ENCODE measurements around the gene HOOK2. TPM values are rescaled to one million over a fixed set of nuclear protein-coding genes. Genes with fewer than 3 reads are reported as not detected.

The HOOK2 gene
- total RNA-seq, 4 donors from 2014 or later: 13.5 to 24.1 (median 14.6) TPM

DNA sequence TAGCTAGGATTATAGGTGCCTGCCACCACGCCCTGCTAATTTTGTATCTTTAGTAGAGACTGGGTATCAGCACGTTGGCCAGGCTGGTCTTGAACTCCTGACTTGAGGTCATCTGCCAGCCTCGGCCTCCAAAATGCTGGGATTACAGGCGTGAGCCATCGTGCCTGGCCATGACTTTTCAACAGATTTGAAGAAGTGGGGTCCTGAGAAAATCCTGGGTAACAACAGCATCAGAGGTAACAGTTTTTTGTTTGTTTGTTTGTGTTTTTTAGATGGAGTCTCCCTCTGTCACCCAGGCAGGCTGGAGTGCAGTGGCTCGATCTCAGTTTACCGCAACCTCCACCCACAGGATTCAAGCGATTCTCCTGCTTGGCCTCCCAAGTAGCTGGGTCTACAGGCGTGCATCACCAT, 19.6 kb upstream of the HOOK2 start:
- Histone ChIP-seq H3K4me1 (peaks cover 0 to 51% (median 10%) of the 10 kb centered on the region in 3 donors), H3K27ac (peak overlapping the region in 3 of 4 donors; percentile 8 to 100 (median 98)), H3K27me3 (no peaks in the 10 kb centered on the region), H3K9me3 (no peaks in the 10 kb centered on the region), H3K36me3 (peaks cover 0 to 33% of the 10 kb centered on the region in 2 donors), H3K4me3 (no peak overlapping the region)
- WGBS, 2 donors (ENCODE audit: low coverage in 1 of 2): 84 to 91% methylated on average over 5 to 9 of the region's 9 CpGs
- no peak for ATAC-seq
- TF ChIP-seq, protein P1, sequence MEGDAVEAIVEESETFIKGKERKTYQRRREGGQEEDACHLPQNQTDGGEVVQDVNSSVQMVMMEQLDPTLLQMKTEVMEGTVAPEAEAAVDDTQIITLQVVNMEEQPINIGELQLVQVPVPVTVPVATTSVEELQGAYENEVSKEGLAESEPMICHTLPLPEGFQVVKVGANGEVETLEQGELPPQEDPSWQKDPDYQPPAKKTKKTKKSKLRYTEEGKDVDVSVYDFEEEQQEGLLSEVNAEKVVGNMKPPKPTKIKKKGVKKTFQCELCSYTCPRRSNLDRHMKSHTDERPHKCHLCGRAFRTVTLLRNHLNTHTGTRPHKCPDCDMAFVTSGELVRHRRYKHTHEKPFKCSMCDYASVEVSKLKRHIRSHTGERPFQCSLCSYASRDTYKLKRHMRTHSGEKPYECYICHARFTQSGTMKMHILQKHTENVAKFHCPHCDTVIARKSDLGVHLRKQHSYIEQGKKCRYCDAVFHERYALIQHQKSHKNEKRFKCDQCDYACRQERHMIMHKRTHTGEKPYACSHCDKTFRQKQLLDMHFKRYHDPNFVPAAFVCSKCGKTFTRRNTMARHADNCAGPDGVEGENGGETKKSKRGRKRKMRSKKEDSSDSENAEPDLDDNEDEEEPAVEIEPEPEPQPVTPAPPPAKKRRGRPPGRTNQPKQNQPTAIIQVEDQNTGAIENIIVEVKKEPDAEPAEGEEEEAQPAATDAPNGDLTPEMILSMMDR (IDR thresholded peaks at IDR 0.05): no peak
- no peak for TF ChIP-seq POLR2AphosphoS5 (IDR thresholded peaks at IDR 0.05)
- no peak for TF ChIP-seq POLR2A (IDR thresholded peaks at IDR 0.05)
- no peak for TF ChIP-seq EP300 (IDR thresholded peaks at IDR 0.05)

DNA sequence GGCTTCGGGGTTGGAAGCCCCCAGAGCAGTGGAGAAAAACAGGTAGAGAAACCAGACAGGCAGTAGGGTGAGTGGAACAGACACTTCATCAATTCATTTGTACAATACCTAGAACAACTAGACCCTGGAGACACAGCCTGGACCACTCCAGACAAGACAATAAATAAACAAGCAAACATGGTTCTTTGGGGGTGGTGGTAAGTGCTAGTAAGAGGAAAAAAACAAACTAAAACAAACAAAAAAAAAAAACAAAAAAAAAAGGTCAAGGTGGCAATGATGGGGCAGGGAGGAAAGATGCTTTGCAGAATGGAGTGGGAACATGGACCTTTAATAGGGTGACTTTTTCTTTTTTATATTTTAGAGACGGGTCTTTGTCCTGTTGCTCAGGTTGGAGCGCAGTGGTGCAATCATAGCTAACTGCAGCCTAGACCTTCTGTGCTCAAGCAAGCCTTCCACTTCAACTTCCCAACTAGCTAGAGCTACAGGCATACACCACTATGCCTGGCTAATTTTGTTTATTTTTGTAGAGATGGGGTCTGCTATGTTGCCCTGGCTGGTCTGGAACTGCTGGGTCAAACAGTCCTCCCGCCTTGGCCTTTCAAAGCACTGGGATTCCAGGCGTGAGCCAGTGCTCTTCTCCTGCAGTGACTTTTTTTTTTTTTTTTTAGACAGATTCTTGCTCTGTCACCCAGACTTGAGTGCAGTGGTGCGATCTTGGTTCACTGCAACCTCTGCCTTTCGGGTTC, 19.0 kb upstream of the HOOK2 start:
- H3K27ac ChIP-seq: peak overlapping the region; percentile 89 to 100 (median 98)
- H3K36me3 ChIP-seq: peaks cover 0 to 27% of the 10 kb centered on the region in 2 donors
- H3K4me3 ChIP-seq: peak overlapping the region; percentile 60 to 97
- no peaks in the 10 kb centered on the region for H3K27me3 ChIP-seq
- H3K9me3 ChIP-seq: no peaks in the 10 kb centered on the region
- peaks cover 0 to 48% (median 9%) of the 10 kb centered on the region in 3 donors for H3K4me1 ChIP-seq
- WGBS, 2 donors (ENCODE audit: low coverage in 1 of 2): 68 to 79% methylated on average over 2 to 4 of the region's 7 CpGs
- no peak for ATAC-seq
- no peak for TF ChIP-seq EP300 (IDR thresholded peaks at IDR 0.05)
- TF ChIP-seq, protein P1 (IDR thresholded peaks at IDR 0.05): peak in 1 of 4 experiments; percentile 1
- TF ChIP-seq POLR2A (IDR thresholded peaks at IDR 0.05): no peak
- TF ChIP-seq POLR2AphosphoS5 (IDR thresholded peaks at IDR 0.05): peak; percentile 9

DNA sequence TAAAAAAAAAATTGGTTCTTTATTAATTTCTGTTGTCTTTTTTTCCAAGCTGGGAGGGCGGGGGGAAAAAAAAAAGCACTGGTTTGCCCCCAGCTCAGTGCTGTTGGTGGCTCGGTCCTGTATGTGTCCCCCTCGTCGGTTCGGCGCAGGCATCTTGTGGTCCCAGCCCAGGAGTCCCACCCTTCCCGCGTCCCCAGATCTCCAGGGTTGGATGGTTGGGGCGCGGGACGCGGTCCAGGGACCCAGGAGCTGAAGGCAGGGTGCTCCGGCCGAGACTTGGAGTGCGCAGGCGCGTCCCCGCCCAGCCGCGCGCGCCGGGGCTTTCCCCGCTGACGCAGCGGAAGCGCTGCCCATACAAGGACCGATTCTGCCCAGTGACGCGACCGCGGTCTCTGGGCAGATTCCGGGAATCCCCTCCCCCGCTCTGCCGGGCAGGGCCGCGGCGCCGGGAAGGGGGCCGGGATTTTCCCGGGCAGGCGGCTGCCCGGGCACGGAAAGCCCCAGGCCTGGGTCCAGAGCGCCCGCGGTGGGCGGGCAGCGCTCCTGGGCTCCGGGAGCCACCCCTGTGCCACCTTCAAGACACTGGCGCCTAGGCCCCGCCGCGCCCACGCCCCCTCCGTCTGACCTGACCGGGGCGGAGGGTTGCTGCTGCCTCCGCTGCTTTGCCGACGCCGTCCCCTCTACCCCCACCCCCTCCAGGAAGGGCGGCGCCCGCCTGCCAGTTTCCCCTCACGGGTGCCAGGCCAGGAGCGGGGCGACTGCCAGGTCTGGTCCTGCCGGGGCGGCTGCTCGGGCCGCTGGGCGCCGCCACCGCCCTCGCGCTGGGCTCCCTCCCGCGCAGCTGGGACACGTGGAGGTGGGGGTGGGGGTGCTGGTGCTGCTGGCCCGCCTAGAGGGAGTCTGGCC, 18.2 kb upstream of the HOOK2 start:
- Histone ChIP-seq H3K4me1 (peaks cover 0 to 56% (median 15%) of the 10 kb centered on the region in 3 donors), H3K9me3 (no peaks in the 10 kb centered on the region), H3K27me3 (no peaks in the 10 kb centered on the region), H3K36me3 (peaks cover 0 to 18% of the 10 kb centered on the region in 2 donors), H3K4me3 (peak overlapping the region; percentile 60 to 97), H3K27ac (peak overlapping the region; percentile 89 to 100 (median 98))
- ATAC-seq: peak; percentile 46
- TF ChIP-seq, protein P1 (IDR thresholded peaks at IDR 0.05): peak in 3 of 4 experiments; percentile 20 to 41 (median 39)
- TF ChIP-seq POLR2A (IDR thresholded peaks at IDR 0.05) (peak; percentile 65 to 86), EP300 (IDR thresholded peaks at IDR 0.05) (no peak), POLR2AphosphoS5 (IDR thresholded peaks at IDR 0.05) (peak; percentile 95)
- 0% methylated on average over 2 to 6 of the region's 81 CpGs for WGBS, 2 donors (ENCODE audit: low coverage in 1 of 2)

DNA sequence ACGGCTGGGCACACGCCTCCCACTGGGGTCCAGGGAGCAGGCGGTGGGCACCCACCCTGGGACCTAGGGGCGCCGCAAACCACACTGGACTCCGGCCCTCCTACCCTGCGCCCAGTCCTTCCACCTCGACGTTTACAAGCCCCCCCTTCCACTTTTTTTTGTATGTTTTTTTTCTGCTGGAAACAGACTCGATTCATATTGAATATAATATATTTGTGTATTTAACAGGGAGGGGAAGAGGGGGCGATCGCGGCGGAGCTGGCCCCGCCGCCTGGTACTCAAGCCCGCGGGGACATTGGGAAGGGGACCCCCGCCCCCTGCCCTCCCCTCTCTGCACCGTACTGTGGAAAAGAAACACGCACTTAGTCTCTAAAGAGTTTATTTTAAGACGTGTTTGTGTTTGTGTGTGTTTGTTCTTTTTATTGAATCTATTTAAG, 17.5 kb upstream of the HOOK2 start:
- no peak for ATAC-seq
- peaks cover 0 to 63% (median 22%) of the 10 kb centered on the region in 3 donors for H3K4me1 ChIP-seq
- WGBS, 2 donors (ENCODE audit: low coverage in 1 of 2): 0 to 2% methylated on average over 5 to 10 of the region's 22 CpGs
- H3K27ac ChIP-seq: peak overlapping the region; percentile 89 to 100 (median 98)
- peaks cover 0 to 12% of the 10 kb centered on the region in 2 donors for H3K36me3 ChIP-seq
- no peaks in the 10 kb centered on the region for H3K27me3 ChIP-seq
- TF ChIP-seq EP300 (IDR thresholded peaks at IDR 0.05) (no peak), POLR2AphosphoS5 (IDR thresholded peaks at IDR 0.05) (no peak), POLR2A (IDR thresholded peaks at IDR 0.05) (no peak)
- TF ChIP-seq, protein P1 (IDR thresholded peaks at IDR 0.05): no peak
- H3K4me3 ChIP-seq: peak overlapping the region; percentile 60 to 97
- H3K9me3 ChIP-seq: no peaks in the 10 kb centered on the region

All from gastroesophageal sphincter (tissue), 4 donors.